Trophoblast cell (in vitro differentiated cells and primary cell): ENCODE data around the gene THNSL1.

Experiments
- DNase-seq, 2 donors: peaks; one replicate each; pipeline ENCODE4 v3.0.0-alpha.2; 2016
- H2AFZ ChIP-seq: 2 replicates; pipeline ENCODE4 v1.6.1; 2013; ENCODE audit warnings: low read length, moderate library complexity, mild to moderate bottlenecking; ENCODE audit not compliant: insufficient read depth, poor library complexity
- H2AK5ac ChIP-seq: 2 replicates; pipeline ENCODE4 v1.6.1; 2013; ENCODE audit warnings: mild to moderate bottlenecking, low read length
- H2BK120ac ChIP-seq: 2 replicates; pipeline ENCODE4 v1.6.1; 2013; ENCODE audit warnings: low read length, mild to moderate bottlenecking, moderate library complexity; ENCODE audit not compliant: insufficient read depth, poor library complexity
- H2BK12ac ChIP-seq: 2 replicates; pipeline ENCODE4 v1.6.1; 2013; ENCODE audit warnings: mild to moderate bottlenecking, low read length, moderate library complexity
- H2BK5ac ChIP-seq: 2 replicates; pipeline ENCODE4 v1.6.1; 2013; ENCODE audit warnings: low read length, low read depth, moderate library complexity, mild to moderate bottlenecking; ENCODE audit not compliant: poor library complexity
- H3K14ac ChIP-seq: 2 replicates; pipeline ENCODE4 v1.6.1; 2013; ENCODE audit warnings: mild to moderate bottlenecking, low read length
- H3K18ac ChIP-seq: 2 replicates; pipeline ENCODE4 v1.6.1; 2013; ENCODE audit warnings: mild to moderate bottlenecking, low read length
- H3K23ac ChIP-seq: 2 replicates; pipeline ENCODE4 v1.6.1; 2013; ENCODE audit warnings: low read length
- H3K27ac ChIP-seq: 2 replicates; pipeline ENCODE4 v1.5.1; 2013; ENCODE audit warnings: low read depth, mild to moderate bottlenecking, inconsistent platforms, low read length, moderate library complexity
- H3K27me3 ChIP-seq: 2 replicates; pipeline ENCODE4 v1.6.1; 2013; ENCODE audit warnings: inconsistent platforms, mild to moderate bottlenecking, low read length, moderate library complexity; ENCODE audit not compliant: insufficient read depth
- H3K36me3 ChIP-seq, 2 experiments: 1 replicate in 1 of 2; 2 replicates in 1 of 2; pipeline ENCODE4 v1.6.1; 2013; ENCODE audit warnings: low read length in 2 of 2, mild to moderate bottlenecking in 2 of 2, moderate library complexity in 1 of 2; ENCODE audit not compliant: insufficient read depth in 2 of 2, control insufficient read depth in 1 of 2
- H3K4ac ChIP-seq: 2 replicates; pipeline ENCODE4 v1.6.1; 2013; ENCODE audit warnings: low read depth, mild to moderate bottlenecking, low read length, moderate library complexity
- H3K4me1 ChIP-seq, 2 experiments: 1 replicate in 1 of 2; 2 replicates in 1 of 2; pipeline ENCODE4 v1.6.1; 2013; ENCODE audit warnings: low read length in 2 of 2, mild to moderate bottlenecking in 2 of 2, moderate library complexity in 1 of 2; ENCODE audit not compliant: insufficient read depth in 2 of 2, control insufficient read depth in 1 of 2
- H3K4me2 ChIP-seq: 2 replicates; pipeline ENCODE4 v1.6.1; 2013; ENCODE audit warnings: inconsistent platforms, mild to moderate bottlenecking, low read length, moderate library complexity
- H3K4me3 ChIP-seq: 2 replicates; pipeline ENCODE4 v1.5.1; 2013; ENCODE audit warnings: mild to moderate bottlenecking, low read depth, low read length, inconsistent platforms
- H3K79me1 ChIP-seq: one replicate; pipeline ENCODE4 v1.6.1; 2013; ENCODE audit warnings: low read length
- H3K79me2 ChIP-seq: 2 replicates; pipeline ENCODE4 v1.6.1; 2013; ENCODE audit warnings: low read length, mild to moderate bottlenecking; ENCODE audit not compliant: control insufficient read depth, insufficient read depth, poor library complexity
- H3K9ac ChIP-seq: 2 replicates; pipeline ENCODE4 v1.6.1; 2013; ENCODE audit warnings: mild to moderate bottlenecking, low read length
- H3K9me3 ChIP-seq: 2 replicates; pipeline ENCODE4 v1.6.1; 2013; ENCODE audit warnings: low read depth, mild to moderate bottlenecking, control low read depth, inconsistent platforms, low read length; ENCODE audit not compliant: insufficient read depth
- H4K12ac ChIP-seq: 2 replicates; pipeline ENCODE4 v1.6.1; 2013; ENCODE audit warnings: low read depth, mild to moderate bottlenecking, low read length, moderate library complexity
- H4K8ac ChIP-seq: 2 replicates; pipeline ENCODE4 v1.6.1; 2013; ENCODE audit warnings: low read depth, mild to moderate bottlenecking, low read length, moderate library complexity
- H4K91ac ChIP-seq: one replicate; pipeline ENCODE4 v1.6.1; 2013; ENCODE audit warnings: low read depth, mild to moderate bottlenecking, low read length, moderate library complexity
- WGBS: extraction: QIAGEN DNeasy Blood & Tissue Kit; methylation state at CpG from one replicate; pipeline ENCODE4 v1.1.7; 2013; ENCODE audit warnings: missing lambda C conversion rate; ENCODE audit not compliant: insufficient read length, insufficient coverage; ENCODE audit errors: extremely low coverage; 5-methylcytosine and 5-hydroxymethylcytosine counted together

The THNSL1 gene

GRCh38 chr10:24991298-24991697 is 25.1 kb upstream of the THNSL1 start:
- no peaks in the 10 kb centered on the region for H3K27me3 ChIP-seq
- no peak overlapping the region for H3K23ac ChIP-seq
- no peak overlapping the region for H2BK12ac ChIP-seq
- H2AFZ ChIP-seq: no peak overlapping the region
- DNase-seq: no peak
- no peaks in the 10 kb centered on the region for H3K79me2 ChIP-seq
- H3K4me1 ChIP-seq: no peaks in the 10 kb centered on the region
- no peak overlapping the region for H2BK120ac ChIP-seq
- H3K79me1 ChIP-seq: no peaks in the 10 kb centered on the region
- H3K9ac ChIP-seq: no peak overlapping the region
- H3K14ac ChIP-seq: no peak overlapping the region
- no peak overlapping the region for H3K4ac ChIP-seq
- H3K27ac ChIP-seq: no peak overlapping the region
- H4K8ac ChIP-seq: no peak overlapping the region
- no peak overlapping the region for H2AK5ac ChIP-seq
- no peak overlapping the region for H3K4me2 ChIP-seq
- no peak overlapping the region for H4K12ac ChIP-seq
- no peak overlapping the region for H2BK5ac ChIP-seq
- H3K36me3 ChIP-seq: no peaks in the 10 kb centered on the region
- H3K18ac ChIP-seq: no peak overlapping the region
- WGBS: no CpG with 5 or more reads among the region's 13 CpGs
- H3K4me3 ChIP-seq: no peak overlapping the region
- no peaks in the 10 kb centered on the region for H3K9me3 ChIP-seq
- H4K91ac ChIP-seq: no peak overlapping the region

- Histone ChIP-seq H4K12ac (no peak overlapping the region), H3K4me1 (no peaks in the 10 kb centered on the region), H2AFZ (no peak overlapping the region), H2BK120ac (no peak overlapping the region), H3K9me3 (no peaks in the 10 kb centered on the region), H3K79me1 (no peaks in the 10 kb centered on the region), H3K4me3 (no peak overlapping the region), H3K27me3 (no peaks in the 10 kb centered on the region), H3K23ac (no peak overlapping the region), H4K91ac (no peak overlapping the region), H3K36me3 (no peaks in the 10 kb centered on the region), H2AK5ac (no peak overlapping the region), H3K79me2 (no peaks in the 10 kb centered on the region), H2BK12ac (no peak overlapping the region), H4K8ac (no peak overlapping the region), H3K27ac (no peak overlapping the region), H3K4ac (no peak overlapping the region), H3K9ac (no peak overlapping the region), H2BK5ac (no peak overlapping the region), H3K18ac (no peak overlapping the region), H3K4me2 (no peak overlapping the region), H3K14ac (no peak overlapping the region)
- WGBS: no CpG with 5 or more reads among the region's 3 CpGs
- no peak for DNase-seq
Observed at GRCh38 chr10:24992512-24993133, 23.8 kb upstream of the THNSL1 start.

GRCh38 chr10:24993237-24993958 is 23.0 kb upstream of the THNSL1 start:
- Histone ChIP-seq H3K27ac (no peak overlapping the region), H3K18ac (no peak overlapping the region), H3K4me2 (no peak overlapping the region), H3K4me3 (no peak overlapping the region), H3K9me3 (no peaks in the 10 kb centered on the region), H4K12ac (no peak overlapping the region), H4K8ac (no peak overlapping the region), H3K23ac (no peak overlapping the region), H3K4ac (no peak overlapping the region), H3K36me3 (no peaks in the 10 kb centered on the region), H4K91ac (no peak overlapping the region), H2BK120ac (no peak overlapping the region), H3K9ac (no peak overlapping the region), H3K27me3 (no peaks in the 10 kb centered on the region), H3K79me2 (no peaks in the 10 kb centered on the region), H2AFZ (no peak overlapping the region), H3K14ac (no peak overlapping the region), H2AK5ac (no peak overlapping the region), H2BK12ac (no peak overlapping the region), H2BK5ac (no peak overlapping the region), H3K79me1 (no peaks in the 10 kb centered on the region), H3K4me1 (no peaks in the 10 kb centered on the region)
- no CpG with 5 or more reads among the region's 1 CpG for WGBS
- no peak for DNase-seq

- no peaks in the 10 kb centered on the region for H3K4me1 ChIP-seq
- no peak overlapping the region for H3K4ac ChIP-seq
- H3K36me3 ChIP-seq: no peaks in the 10 kb centered on the region
- H3K23ac ChIP-seq: no peak overlapping the region
- H3K9me3 ChIP-seq: no peaks in the 10 kb centered on the region
- H3K27me3 ChIP-seq: no peaks in the 10 kb centered on the region
- H4K91ac ChIP-seq: no peak overlapping the region
- no peak overlapping the region for H4K12ac ChIP-seq
- H3K4me3 ChIP-seq: no peak overlapping the region
- no peak overlapping the region for H3K9ac ChIP-seq
- no peak overlapping the region for H2AFZ ChIP-seq
- H3K18ac ChIP-seq: no peak overlapping the region
- H3K27ac ChIP-seq: no peak overlapping the region
- H2BK5ac ChIP-seq: no peak overlapping the region
- no peak overlapping the region for H2AK5ac ChIP-seq
- H3K4me2 ChIP-seq: no peak overlapping the region
- no peaks in the 10 kb centered on the region for H3K79me2 ChIP-seq
- H3K14ac ChIP-seq: no peak overlapping the region
- no peak overlapping the region for H4K8ac ChIP-seq
- no peak overlapping the region for H2BK12ac ChIP-seq
- H2BK120ac ChIP-seq: no peak overlapping the region
- no peaks in the 10 kb centered on the region for H3K79me1 ChIP-seq
- DNase-seq: no peak
Observed at GRCh38 chr10:24995072-24995471, 21.3 kb upstream of the THNSL1 start.
